HPDE6-E6E7 (cell line): ENCODE data around the gene SAPCD2.
"Not testable (repeated sequence)": the region's sequence is repeated elsewhere in the genome, so short reads cannot be mapped to it uniquely, and the experiment has no call there.

ENCODE experiments used
- DNase-seq: peaks from one replicate; pipeline ENCODE4 v3.0.0; 2011; ENCODE audit warnings: missing footprints; ENCODE audit errors: extremely low spot score

SAPCD2 gene

GRCh38 chr9:137070201-137070905 is at the start of gene SAPCD2:
TSS of gene SAPCD2 (minus strand) at chr9:137070557. CDS start at chr9:137070460, 97 bp downstream.
- DNase-seq, result peak; percentile 89

GRCh38 chr9:137118092-137118603 is 47.8 kb upstream of the SAPCD2 start:
- not testable (repeated sequence) for DNase-seq

GRCh38 chr9:137117269-137117731 is 46.9 kb upstream of the SAPCD2 start:
- no peak for DNase-seq

- DNase-seq, result no peak
These were observed 46.4 kb upstream of the SAPCD2 start for GRCh38 chr9:137116728-137117127.

GRCh38 chr9:137116027-137116507 is 45.7 kb upstream of the SAPCD2 start:
- DNase-seq, result no peak

- no peak for DNase-seq
These were observed 45.2 kb upstream of the SAPCD2 start for GRCh38 chr9:137115394-137116026.

GRCh38 chr9:137114613-137115393 is 44.4 kb upstream of the SAPCD2 start, which contains the start of gene DPP7:
TSS of gene DPP7 (minus strand) at chr9:137114733. CDS start at chr9:137114713, 20 bp downstream.
- DNase-seq, result peak; percentile 47

- DNase-seq, result no peak
These were observed 43.9 kb upstream of the SAPCD2 start for GRCh38 chr9:137114220-137114612.

- no peak for DNase-seq
These were observed 43.2 kb upstream of the SAPCD2 start for GRCh38 chr9:137113385-137114159.

- no peak for DNase-seq
These were observed 42.4 kb upstream of the SAPCD2 start for GRCh38 chr9:137112564-137113384.

- no peak for DNase-seq
These were observed 41.6 kb upstream of the SAPCD2 start for GRCh38 chr9:137111788-137112563.

- no peak for DNase-seq
These were observed 40.8 kb upstream of the SAPCD2 start for GRCh38 chr9:137110911-137111787.

GRCh38 chr9:137110147-137110910 is 40.0 kb upstream of the SAPCD2 start:
- DNase-seq, result no peak

GRCh38 chr9:137109250-137110146 is 39.1 kb upstream of the SAPCD2 start:
- DNase-seq, result no peak

GRCh38 chr9:137108608-137109249 is 38.4 kb upstream of the SAPCD2 start:
- no peak for DNase-seq

- DNase-seq, result no peak
These were observed 37.6 kb upstream of the SAPCD2 start for GRCh38 chr9:137107982-137108381.
